ENCODE data around the gene SGSH.

SGSH gene

GRCh38 chr17:80223838-80224497 is 3.8 kb upstream of the SGSH start:
- Histone ChIP-seq H3K36me3 (ENCODE audit: low read depth) (no peaks in the 10 kb centered on the region), H3K4me3 (ENCODE audit: severe bottlenecking) (no peak overlapping the region), H3K27ac (ENCODE audit: poor library complexity, severe bottlenecking) (no peak overlapping the region), H3K27me3 (ENCODE audit: insufficient read depth, poor library complexity, severe bottlenecking) (no peaks in the 10 kb centered on the region), H3K9me3 (ENCODE audit: severe bottlenecking) (no peaks in the 10 kb centered on the region), H3K4me1 (ENCODE audit: insufficient read depth, poor library complexity, severe bottlenecking) (no peaks in the 10 kb centered on the region)
- ATAC-seq (ENCODE audit: low read depth) (no peak), DNase-seq (ENCODE audit: low spot score) (no peak)
- TF ChIP-seq, protein P1, sequence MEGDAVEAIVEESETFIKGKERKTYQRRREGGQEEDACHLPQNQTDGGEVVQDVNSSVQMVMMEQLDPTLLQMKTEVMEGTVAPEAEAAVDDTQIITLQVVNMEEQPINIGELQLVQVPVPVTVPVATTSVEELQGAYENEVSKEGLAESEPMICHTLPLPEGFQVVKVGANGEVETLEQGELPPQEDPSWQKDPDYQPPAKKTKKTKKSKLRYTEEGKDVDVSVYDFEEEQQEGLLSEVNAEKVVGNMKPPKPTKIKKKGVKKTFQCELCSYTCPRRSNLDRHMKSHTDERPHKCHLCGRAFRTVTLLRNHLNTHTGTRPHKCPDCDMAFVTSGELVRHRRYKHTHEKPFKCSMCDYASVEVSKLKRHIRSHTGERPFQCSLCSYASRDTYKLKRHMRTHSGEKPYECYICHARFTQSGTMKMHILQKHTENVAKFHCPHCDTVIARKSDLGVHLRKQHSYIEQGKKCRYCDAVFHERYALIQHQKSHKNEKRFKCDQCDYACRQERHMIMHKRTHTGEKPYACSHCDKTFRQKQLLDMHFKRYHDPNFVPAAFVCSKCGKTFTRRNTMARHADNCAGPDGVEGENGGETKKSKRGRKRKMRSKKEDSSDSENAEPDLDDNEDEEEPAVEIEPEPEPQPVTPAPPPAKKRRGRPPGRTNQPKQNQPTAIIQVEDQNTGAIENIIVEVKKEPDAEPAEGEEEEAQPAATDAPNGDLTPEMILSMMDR (IDR thresholded peaks at IDR 0.05; ENCODE audit: poor library complexity, severe bottlenecking): no peak

DNA sequence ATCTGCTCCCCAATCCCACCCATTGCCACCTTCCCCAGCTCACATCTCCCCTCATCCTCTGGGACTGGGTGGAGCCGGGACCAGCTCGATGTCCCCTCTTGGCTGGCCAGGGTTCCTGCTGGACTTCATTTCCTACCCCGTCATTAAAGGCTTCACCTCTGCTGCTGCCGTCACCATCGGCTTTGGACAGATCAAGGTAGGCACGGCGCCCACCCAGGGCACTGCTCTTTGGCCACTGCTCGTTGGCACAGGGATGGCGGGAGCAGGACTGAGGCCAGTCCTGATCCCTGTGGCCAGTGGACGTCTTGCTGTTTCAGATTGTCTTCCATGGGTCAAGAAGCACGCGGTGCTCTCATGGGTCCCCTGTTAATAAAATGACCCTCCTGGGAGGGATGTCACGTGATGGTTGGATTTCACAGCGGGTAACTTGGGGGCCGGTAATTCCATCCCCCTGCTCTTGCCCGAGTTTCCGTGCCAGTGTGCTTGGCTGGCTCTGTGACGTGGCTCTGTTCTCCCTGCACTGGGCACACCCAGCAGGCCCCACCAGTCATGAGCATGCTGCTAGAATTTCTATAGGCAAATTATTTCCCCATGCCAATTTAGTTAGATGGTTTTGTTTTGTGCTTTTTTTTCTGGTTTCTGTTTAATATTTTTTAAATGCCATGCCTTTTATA is 3.1 kb upstream of the SGSH start:
- no peaks in the 10 kb centered on the region for H3K9me3 ChIP-seq (ENCODE audit: severe bottlenecking)
- DNase-seq (ENCODE audit: low spot score): peak; percentile 49
- H3K4me1 ChIP-seq (ENCODE audit: insufficient read depth, poor library complexity, severe bottlenecking): no peaks in the 10 kb centered on the region
- no peak overlapping the region for H3K4me3 ChIP-seq (ENCODE audit: severe bottlenecking)
- no peak overlapping the region for H3K27ac ChIP-seq (ENCODE audit: poor library complexity, severe bottlenecking)
- no peaks in the 10 kb centered on the region for H3K27me3 ChIP-seq (ENCODE audit: insufficient read depth, poor library complexity, severe bottlenecking)
- ATAC-seq (ENCODE audit: low read depth): no peak
- TF ChIP-seq, protein P1 (IDR thresholded peaks at IDR 0.05; ENCODE audit: poor library complexity, severe bottlenecking): no peak
- H3K36me3 ChIP-seq (ENCODE audit: low read depth): no peaks in the 10 kb centered on the region

GRCh38 chr17:80222376-80223141 is 2.4 kb upstream of the SGSH start:
- TF ChIP-seq, protein P1 (IDR thresholded peaks at IDR 0.05; ENCODE audit: poor library complexity, severe bottlenecking): no peak
- DNase-seq (ENCODE audit: low spot score) (peak; percentile 52), ATAC-seq (ENCODE audit: low read depth) (no peak)
- H3K27me3 ChIP-seq (ENCODE audit: insufficient read depth, poor library complexity, severe bottlenecking): no peaks in the 10 kb centered on the region
- H3K4me3 ChIP-seq (ENCODE audit: severe bottlenecking): no peak overlapping the region
- no peaks in the 10 kb centered on the region for H3K9me3 ChIP-seq (ENCODE audit: severe bottlenecking)
- H3K27ac ChIP-seq (ENCODE audit: poor library complexity, severe bottlenecking): no peak overlapping the region
- no peaks in the 10 kb centered on the region for H3K36me3 ChIP-seq (ENCODE audit: low read depth)
- H3K4me1 ChIP-seq (ENCODE audit: insufficient read depth, poor library complexity, severe bottlenecking): no peaks in the 10 kb centered on the region

DNA sequence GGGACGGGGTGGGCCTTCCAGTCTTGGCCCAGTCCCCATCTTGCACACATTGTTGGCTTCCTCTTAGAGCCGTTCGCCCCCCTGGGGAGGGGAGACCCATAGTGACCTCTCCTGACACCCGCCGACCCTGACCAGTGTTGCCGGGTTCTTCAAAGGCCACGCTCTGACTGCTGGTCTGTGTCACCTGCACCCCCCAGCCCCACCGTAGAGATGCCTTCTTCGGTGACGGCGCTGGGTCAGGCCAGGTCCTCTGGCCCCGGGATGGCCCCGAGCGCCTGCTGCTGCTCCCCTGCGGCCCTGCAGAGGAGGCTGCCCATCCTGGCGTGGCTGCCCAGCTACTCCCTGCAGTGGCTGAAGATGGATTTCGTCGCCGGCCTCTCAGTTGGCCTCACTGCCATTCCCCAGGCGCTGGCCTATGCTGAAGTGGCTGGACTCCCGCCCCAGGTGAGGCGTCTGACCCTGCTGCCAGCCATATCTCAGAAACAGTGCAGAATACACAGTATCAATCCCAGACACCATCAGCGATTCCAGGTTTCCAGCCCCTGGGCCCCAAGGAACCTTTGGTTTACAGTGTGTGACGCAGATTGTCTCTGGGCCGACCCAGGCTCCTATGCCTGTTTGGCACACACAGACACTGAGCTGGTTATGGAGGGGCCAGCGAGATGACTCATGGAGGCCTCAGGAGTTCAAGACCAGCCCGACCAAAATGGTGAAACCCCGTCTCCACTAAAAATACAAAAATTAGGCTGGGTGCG is 1.4 kb upstream of the SGSH start:
- Histone ChIP-seq H3K36me3 (ENCODE audit: low read depth) (no peaks in the 10 kb centered on the region), H3K4me3 (ENCODE audit: severe bottlenecking) (no peak overlapping the region), H3K27me3 (ENCODE audit: insufficient read depth, poor library complexity, severe bottlenecking) (no peaks in the 10 kb centered on the region), H3K27ac (ENCODE audit: poor library complexity, severe bottlenecking) (no peak overlapping the region), H3K4me1 (ENCODE audit: insufficient read depth, poor library complexity, severe bottlenecking) (no peaks in the 10 kb centered on the region), H3K9me3 (ENCODE audit: severe bottlenecking) (no peaks in the 10 kb centered on the region)
- DNase-seq (ENCODE audit: low spot score): no peak
- ATAC-seq (ENCODE audit: low read depth): no peak
- TF ChIP-seq, protein P1 (IDR thresholded peaks at IDR 0.05; ENCODE audit: poor library complexity, severe bottlenecking): no peak

Data from RWPE2 (cell line).